Parathyroid adenoma (tissue), 2 donors: ENCODE results near the gene SCARF2.
"Not testable (repeated sequence)": the region's sequence is repeated elsewhere in the genome, so short reads cannot be mapped to it uniquely, and the experiment has no call there.

Experiments
- H2AFZ ChIP-seq: fragments of 300-600 bp; sonication (generic); one replicate; pipeline ENCODE4 v1.7.0; 2017; ENCODE audit warnings: antibody characterized with exemption, mild to moderate bottlenecking
- H3K27ac ChIP-seq: fragments of 300-600 bp; sonication (generic); one replicate; pipeline ENCODE4 v1.7.0; 2017
- H3K27me3 ChIP-seq: fragments of 300-600 bp; sonication (generic); one replicate; pipeline ENCODE4 v1.7.0; 2017; ENCODE audit warnings: low read length; ENCODE audit not compliant: control insufficient read depth, insufficient read depth
- H3K36me3 ChIP-seq: fragments of 300-600 bp; sonication (generic); one replicate; pipeline ENCODE4 v1.7.0; 2017; ENCODE audit warnings: low read length; ENCODE audit not compliant: control insufficient read depth, insufficient read depth
- H3K4me1 ChIP-seq: fragments of 300-600 bp; sonication (generic); one replicate; pipeline ENCODE4 v1.7.0; 2017; ENCODE audit warnings: control low read depth
- H3K4me2 ChIP-seq: fragments of 300-600 bp; sonication (generic); one replicate; pipeline ENCODE4 v1.7.0; 2017; ENCODE audit warnings: low read length
- H3K4me3 ChIP-seq: fragments of 300-600 bp; sonication (generic); one replicate; pipeline ENCODE4 v1.7.0; 2017; ENCODE audit warnings: low read depth, low read length
- H3K79me2 ChIP-seq: fragments of 300-600 bp; sonication (generic); one replicate; pipeline ENCODE4 v1.7.0; 2017; ENCODE audit warnings: control low read depth
- H3K9ac ChIP-seq: fragments of 300-600 bp; sonication (generic); one replicate; pipeline ENCODE4 v1.7.0; 2017; ENCODE audit warnings: mild to moderate bottlenecking
- H3K9me3 ChIP-seq: fragments of 300-600 bp; sonication (generic); one replicate; pipeline ENCODE4 v1.7.0; 2017; ENCODE audit warnings: low read length; ENCODE audit not compliant: control insufficient read depth
- TF ChIP-seq, protein P1 (sequence below): fragments of 300-600 bp; sonication (generic); IDR thresholded peaks from one replicate; pipeline ENCODE4 v1.7.0; 2017; ENCODE audit warnings: antibody characterized with exemption, mild to moderate bottlenecking
- donor health status: primary hyperparathyroidism.

Gene SCARF2, protein sequence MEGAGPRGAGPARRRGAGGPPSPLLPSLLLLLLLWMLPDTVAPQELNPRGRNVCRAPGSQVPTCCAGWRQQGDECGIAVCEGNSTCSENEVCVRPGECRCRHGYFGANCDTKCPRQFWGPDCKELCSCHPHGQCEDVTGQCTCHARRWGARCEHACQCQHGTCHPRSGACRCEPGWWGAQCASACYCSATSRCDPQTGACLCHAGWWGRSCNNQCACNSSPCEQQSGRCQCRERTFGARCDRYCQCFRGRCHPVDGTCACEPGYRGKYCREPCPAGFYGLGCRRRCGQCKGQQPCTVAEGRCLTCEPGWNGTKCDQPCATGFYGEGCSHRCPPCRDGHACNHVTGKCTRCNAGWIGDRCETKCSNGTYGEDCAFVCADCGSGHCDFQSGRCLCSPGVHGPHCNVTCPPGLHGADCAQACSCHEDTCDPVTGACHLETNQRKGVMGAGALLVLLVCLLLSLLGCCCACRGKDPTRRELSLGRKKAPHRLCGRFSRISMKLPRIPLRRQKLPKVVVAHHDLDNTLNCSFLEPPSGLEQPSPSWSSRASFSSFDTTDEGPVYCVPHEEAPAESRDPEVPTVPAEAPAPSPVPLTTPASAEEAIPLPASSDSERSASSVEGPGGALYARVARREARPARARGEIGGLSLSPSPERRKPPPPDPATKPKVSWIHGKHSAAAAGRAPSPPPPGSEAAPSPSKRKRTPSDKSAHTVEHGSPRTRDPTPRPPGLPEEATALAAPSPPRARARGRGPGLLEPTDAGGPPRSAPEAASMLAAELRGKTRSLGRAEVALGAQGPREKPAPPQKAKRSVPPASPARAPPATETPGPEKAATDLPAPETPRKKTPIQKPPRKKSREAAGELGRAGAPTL

DNA sequence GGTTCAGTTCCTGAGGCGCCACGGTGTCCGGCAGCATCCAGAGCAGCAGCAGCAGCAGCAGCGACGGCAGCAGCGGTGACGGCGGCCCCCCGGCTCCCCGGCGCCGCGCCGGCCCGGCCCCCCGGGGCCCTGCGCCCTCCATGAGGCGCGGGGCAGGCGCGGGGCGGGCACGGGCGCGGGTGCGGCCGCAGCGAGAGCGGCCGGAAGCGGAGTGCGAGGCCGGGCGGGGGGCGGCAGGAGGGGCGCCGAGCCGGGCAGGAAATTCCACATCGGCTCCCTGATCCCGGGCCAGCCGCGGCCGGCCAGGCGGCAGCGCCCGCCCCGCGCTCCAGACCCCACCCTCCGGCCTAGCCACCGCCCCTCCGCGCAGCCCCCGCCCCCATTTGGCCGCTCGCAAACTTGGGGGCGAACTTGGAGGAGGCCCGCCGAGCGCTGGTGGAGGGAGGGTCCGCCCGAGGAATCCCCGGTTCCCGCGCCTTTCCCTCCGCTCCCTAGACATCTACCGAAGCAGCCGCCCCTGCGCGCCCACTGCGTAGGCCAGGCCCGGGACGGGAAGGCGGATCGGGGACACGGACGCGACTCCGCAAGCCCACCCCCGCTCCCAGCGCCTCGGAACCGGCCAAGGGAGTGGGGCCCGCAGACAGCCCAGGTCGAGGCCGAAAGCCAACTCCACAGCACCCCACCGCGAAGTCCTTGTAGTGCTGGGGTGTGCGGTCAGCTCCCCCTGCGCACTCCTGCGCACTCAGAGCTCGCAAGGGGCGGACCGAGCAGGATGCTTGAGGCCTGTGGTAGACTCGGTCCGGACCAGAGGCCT is at the start of gene SCARF2:
Gene SCARF2 (minus strand): TSS at position 213 of the 814 bp plus-strand sequence. CDS start 71 bp downstream, at position 142.
- TF ChIP-seq, protein P1, sequence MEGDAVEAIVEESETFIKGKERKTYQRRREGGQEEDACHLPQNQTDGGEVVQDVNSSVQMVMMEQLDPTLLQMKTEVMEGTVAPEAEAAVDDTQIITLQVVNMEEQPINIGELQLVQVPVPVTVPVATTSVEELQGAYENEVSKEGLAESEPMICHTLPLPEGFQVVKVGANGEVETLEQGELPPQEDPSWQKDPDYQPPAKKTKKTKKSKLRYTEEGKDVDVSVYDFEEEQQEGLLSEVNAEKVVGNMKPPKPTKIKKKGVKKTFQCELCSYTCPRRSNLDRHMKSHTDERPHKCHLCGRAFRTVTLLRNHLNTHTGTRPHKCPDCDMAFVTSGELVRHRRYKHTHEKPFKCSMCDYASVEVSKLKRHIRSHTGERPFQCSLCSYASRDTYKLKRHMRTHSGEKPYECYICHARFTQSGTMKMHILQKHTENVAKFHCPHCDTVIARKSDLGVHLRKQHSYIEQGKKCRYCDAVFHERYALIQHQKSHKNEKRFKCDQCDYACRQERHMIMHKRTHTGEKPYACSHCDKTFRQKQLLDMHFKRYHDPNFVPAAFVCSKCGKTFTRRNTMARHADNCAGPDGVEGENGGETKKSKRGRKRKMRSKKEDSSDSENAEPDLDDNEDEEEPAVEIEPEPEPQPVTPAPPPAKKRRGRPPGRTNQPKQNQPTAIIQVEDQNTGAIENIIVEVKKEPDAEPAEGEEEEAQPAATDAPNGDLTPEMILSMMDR, result no peak
- H3K27me3 ChIP-seq, result no peaks in the 10 kb centered on the region
- H3K4me1 ChIP-seq, result no peaks in the 10 kb centered on the region
- no peak within 1 kb of the TSS for H3K9ac ChIP-seq
- H3K27ac ChIP-seq, result no peak within 1 kb of the TSS
- H3K4me3 ChIP-seq, result peak within 1 kb of the TSS; percentile 37
- H3K79me2 ChIP-seq, result no peaks in the 10 kb centered on the region
- no peaks in the 10 kb centered on the region for H3K36me3 ChIP-seq
- peak within 1 kb of the TSS; percentile 53 for H2AFZ ChIP-seq
- peak within 1 kb of the TSS; percentile 45 for H3K4me2 ChIP-seq
- H3K9me3 ChIP-seq, result no peaks in the 10 kb centered on the region

DNA sequence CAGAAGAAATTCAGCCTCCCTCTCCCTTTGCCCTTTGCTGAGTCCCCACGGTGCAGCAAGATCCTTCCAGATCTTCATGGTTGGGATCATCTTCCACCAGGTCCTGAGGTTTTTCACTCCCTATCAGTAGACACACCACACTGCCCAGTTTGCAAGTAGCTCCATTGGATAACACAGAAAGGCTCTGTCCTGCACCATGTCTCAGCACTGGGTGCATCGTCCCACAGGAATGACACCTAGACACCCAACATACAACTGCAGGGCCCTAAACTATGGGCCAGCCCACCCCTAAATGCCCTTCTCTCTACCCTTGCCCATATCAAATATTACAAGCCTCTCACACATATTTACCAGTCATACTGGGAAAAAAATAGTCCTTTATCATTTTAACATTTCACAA is 48.6 kb upstream of the SCARF2 start:
- H2AFZ ChIP-seq, result no peak overlapping the region
- H3K9me3 ChIP-seq, result no peaks in the 10 kb centered on the region
- H3K4me2 ChIP-seq, result no peak overlapping the region
- H3K27me3 ChIP-seq, result no peaks in the 10 kb centered on the region
- H3K36me3 ChIP-seq, result no peaks in the 10 kb centered on the region
- H3K9ac ChIP-seq, result no peak overlapping the region
- no peak overlapping the region for H3K4me3 ChIP-seq
- TF ChIP-seq, protein P1, result no peak
- no peaks in the 10 kb centered on the region for H3K4me1 ChIP-seq
- no peak overlapping the region for H3K27ac ChIP-seq
- H3K79me2 ChIP-seq, result peaks cover 2% of the 10 kb centered on the region

DNA sequence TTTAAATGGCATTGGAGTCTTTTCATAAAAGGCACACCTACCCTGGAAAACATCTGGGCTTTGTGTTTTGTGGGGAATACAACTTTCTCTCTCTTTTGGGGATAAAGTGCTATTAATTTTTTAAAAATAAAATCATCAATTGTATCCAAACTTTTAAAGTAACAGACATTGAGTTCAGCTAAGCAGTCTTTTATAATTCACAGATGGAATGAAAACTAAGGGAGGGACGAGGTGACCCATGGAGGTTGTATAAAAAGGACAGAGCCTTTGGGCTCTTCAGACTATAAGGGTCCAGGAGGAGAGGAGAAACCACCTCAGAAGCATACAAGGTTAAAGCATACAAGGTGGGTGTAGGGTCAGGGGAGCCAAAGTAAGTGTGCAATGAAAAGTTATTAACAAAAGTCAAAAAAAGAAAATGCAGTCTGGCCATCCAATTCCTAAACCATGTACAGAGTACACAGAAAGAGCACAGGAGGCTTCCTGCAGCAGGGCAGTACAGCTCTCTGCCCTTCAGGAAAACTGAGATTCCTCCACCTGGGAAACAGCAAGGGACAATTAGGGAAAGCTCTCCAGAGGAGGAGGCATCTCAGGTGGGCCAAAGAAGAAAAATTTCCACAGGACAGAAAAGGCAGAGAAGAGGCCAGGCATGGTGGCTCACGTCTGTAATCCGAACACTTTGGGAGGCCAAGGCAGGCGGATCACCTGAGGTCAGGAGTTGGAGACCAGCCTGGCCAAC is 47.5 kb upstream of the SCARF2 start:
- no peak overlapping the region for H2AFZ ChIP-seq
- H3K4me3 ChIP-seq, result no peak overlapping the region

DNA sequence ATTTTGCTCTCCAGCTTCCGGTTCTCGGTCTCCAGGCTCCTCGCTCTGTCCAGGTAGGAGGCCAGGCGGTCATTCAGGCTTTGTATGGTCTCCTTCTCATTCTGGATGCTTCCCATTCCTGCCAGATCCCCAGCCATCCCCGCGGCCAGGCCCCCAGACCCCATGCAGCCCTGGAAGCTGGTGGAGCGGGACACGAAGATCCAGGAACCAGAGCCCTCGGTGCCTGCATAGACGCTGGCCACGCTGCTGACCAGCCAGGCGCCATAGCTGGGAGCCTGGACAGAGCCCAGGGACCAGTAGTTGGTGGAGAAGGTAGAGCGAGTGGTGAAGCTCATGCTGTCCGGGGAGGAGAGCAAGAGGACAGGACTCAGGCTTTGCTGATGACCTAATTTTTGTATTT is 46.1 kb upstream of the SCARF2 start:
- H3K79me2 ChIP-seq, result peaks cover 2% of the 10 kb centered on the region
- no peak overlapping the region for H3K27ac ChIP-seq
- H3K9me3 ChIP-seq, result no peaks in the 10 kb centered on the region
- H2AFZ ChIP-seq, result no peak overlapping the region
- no peak overlapping the region for H3K9ac ChIP-seq
- TF ChIP-seq, protein P1, result no peak
- no peak overlapping the region for H3K4me2 ChIP-seq
- H3K27me3 ChIP-seq, result no peaks in the 10 kb centered on the region
- H3K4me1 ChIP-seq, result no peaks in the 10 kb centered on the region
- H3K4me3 ChIP-seq, result no peak overlapping the region
- H3K36me3 ChIP-seq, result no peaks in the 10 kb centered on the region

More for the DNA sequence above, 47.5 kb upstream of the SCARF2 start:
- TF ChIP-seq, protein P1, result no peak
- H3K36me3 ChIP-seq, result no peaks in the 10 kb centered on the region
- H3K4me2 ChIP-seq, result no peak overlapping the region
- H3K79me2 ChIP-seq, result peaks cover 2% of the 10 kb centered on the region
- H3K9ac ChIP-seq, result no peak overlapping the region
- H3K9me3 ChIP-seq, result no peaks in the 10 kb centered on the region
- no peak overlapping the region for H3K27ac ChIP-seq
- no peaks in the 10 kb centered on the region for H3K4me1 ChIP-seq
- no peaks in the 10 kb centered on the region for H3K27me3 ChIP-seq

DNA sequence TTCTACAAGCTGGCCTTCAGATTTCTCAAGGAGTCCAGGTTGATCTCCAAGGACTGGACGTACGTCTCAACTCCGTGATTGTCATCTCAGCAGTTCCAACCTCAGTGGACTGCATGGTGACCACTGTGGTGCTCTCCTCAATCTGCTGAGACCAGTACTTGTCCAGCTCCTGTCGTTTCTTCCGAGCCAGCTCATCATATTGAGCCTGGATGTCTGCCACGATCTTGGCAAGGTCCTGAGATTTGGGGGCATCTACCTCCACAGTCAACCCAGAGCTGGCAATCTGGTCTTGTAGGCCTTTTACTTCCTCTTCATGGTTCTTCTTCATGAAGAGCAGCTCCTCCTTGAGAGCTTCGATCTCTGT is 45.5 kb upstream of the SCARF2 start:
- not testable (repeated sequence) for H3K4me2 ChIP-seq, H3K9me3 ChIP-seq, H2AFZ ChIP-seq

More for the DNA sequence above, 45.5 kb upstream of the SCARF2 start:
- not testable (repeated sequence) for H3K9ac ChIP-seq, H3K27me3 ChIP-seq, H3K27ac ChIP-seq, H3K4me1 ChIP-seq, H3K79me2 ChIP-seq, H3K4me3 ChIP-seq, H3K36me3 ChIP-seq
